Transverse colon (tissue), 3 donors: ENCODE measurements around the gene NXPH1.

Experiments used
- CTCF ChIP-seq, 5 experiments: fragments of 200-600 bp in 3 of 5; fragments of 450-650 bp in 2 of 5; sonication (generic) in 3 of 5; IDR thresholded peaks; 1 replicate in 2 of 5; 2 replicates in 3 of 5; pipeline ENCODE4 v1.5.1; 2016 to 2017; ENCODE audit warnings: antibody characterized with exemption in 5 of 5, inconsistent platforms in 3 of 5, mild to moderate bottlenecking in 2 of 5, moderate library complexity in 1 of 5
- EP300 ChIP-seq: sonication (generic); formaldehyde crosslinking; IDR thresholded peaks from one replicate; pipeline ENCODE4 v1.6.1; 2017; ENCODE audit warnings: antibody characterized with exemption, low read depth
- POLR2A ChIP-seq: fragments of 450-650 bp; IDR thresholded peaks from one replicate; pipeline ENCODE4 v1.6.1; 2016; ENCODE audit warnings: antibody characterized with exemption, mild to moderate bottlenecking, moderate library complexity

DNA sequence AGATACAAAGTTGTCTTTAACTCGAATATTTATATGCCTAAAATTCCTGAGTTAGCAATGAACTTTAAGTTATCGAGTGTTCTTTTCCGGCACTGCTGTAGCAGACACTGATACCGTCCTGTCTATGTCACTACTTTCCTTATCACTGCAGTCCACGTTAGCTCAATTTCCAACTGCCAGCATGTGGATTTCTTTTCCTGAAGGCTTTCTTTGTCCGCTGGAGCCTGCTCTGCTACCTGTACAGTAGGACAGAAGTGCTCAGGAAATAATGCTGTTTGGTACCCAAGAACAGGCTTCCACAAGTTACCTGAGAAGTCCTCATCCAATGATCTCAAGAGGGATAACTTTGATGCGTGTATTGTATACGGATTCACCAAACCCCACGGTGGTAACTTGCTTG, 329.4 kb downstream of the NXPH1 start:
- TF ChIP-seq CTCF (IDR thresholded peaks at IDR 0.05) (no peak), EP300 (no peak), POLR2A (no peak)
